Lower lobe of right lung (tissue), 2 donors: Measurements from ENCODE around the gene CUBN. TPM values are rescaled to one million over a fixed set of nuclear protein-coding genes. Genes with fewer than 3 reads are reported as not detected.

ENCODE experiments used
- ATAC-seq, 2 donors: fragments of 200-7000 bp; cut with Tn5 transposase; one replicate each; pipeline ENCODE4 v1.9.1; 2020 to 2022; ENCODE audit warnings: mild to moderate bottlenecking in 2 of 2, moderate library complexity in 2 of 2
- DNase-seq: peaks from one replicate; pipeline ENCODE4 v3.0.0-alpha.2; 2020
- H3K27ac ChIP-seq: fragments of 200-600 bp; one replicate; pipeline ENCODE4 v1.8.0; 2022
- H3K27me3 ChIP-seq: fragments of 200-600 bp; one replicate; pipeline ENCODE4 v1.8.0; 2022; ENCODE audit warnings: low read depth
- H3K36me3 ChIP-seq: fragments of 200-600 bp; one replicate; pipeline ENCODE4 v1.8.0; 2022; ENCODE audit warnings: mild to moderate bottlenecking
- H3K4me1 ChIP-seq: fragments of 200-600 bp; one replicate; pipeline ENCODE4 v1.8.0; 2022
- H3K4me3 ChIP-seq: fragments of 200-600 bp; one replicate; pipeline ENCODE4 v1.8.0; 2022; ENCODE audit warnings: mild to moderate bottlenecking
- H3K9me3 ChIP-seq: fragments of 200-600 bp; one replicate; pipeline ENCODE4 v1.8.0; 2022
- intact Hi-C: fragments of 100-400 bp; cut with DNase I; formaldehyde crosslinking; loops from one replicate; pipeline ENCODE4 v1.11.0; 2022
- total RNA-seq: library from RNA; stranded (reverse); fragmentation: NEBNext Ultra II Directional; extraction: Animal tissue kit (Norgen Biotek cat#: 25700); gene quantifications from one replicate; pipeline ENCODE4 v1.2.1, GENCODE V29; 2021
- TF ChIP-seq, protein P1 (sequence below): fragments of 200-600 bp; IDR thresholded peaks from one replicate; pipeline ENCODE4 v1.8.0; 2022; ENCODE audit warnings: antibody characterized with exemption, mild to moderate bottlenecking
- donor health status: DM: no; HTN: yes; CAD: no; lungs with severe emphysema.

CUBN gene
- total RNA-seq, 1 donor from 2014 or later, result 2.2 TPM

DNA sequence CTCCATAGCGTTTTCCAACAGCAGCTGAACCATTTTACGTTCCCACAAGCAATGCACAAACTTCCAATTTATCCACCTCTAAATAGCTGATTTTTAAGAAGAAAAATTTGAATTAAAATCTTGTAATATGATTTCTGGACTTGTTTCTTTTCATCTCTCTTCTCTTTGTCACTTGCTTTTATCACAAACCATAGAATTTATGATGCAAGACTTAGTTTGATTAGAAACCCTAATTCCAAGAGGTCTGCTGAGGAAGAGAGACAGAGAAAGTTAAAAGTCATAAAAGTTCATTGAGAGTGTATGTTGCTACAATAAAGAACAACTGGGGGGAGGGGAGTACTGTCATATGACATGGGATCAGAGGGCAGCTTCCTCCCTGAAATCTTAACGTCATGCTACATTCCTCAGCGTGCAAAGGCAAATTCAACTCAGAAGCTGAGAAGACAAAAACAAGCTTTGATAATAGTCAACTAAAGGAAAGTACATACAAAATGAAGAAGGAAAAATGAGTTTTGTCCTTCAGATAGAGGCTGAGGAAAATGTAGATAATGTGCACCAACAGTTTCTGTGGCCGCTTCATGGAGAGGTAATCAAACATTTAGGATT, 18.4 kb upstream of the CUBN start:
- H3K4me1 ChIP-seq, result no peaks in the 10 kb centered on the region
- TF ChIP-seq, protein P1, sequence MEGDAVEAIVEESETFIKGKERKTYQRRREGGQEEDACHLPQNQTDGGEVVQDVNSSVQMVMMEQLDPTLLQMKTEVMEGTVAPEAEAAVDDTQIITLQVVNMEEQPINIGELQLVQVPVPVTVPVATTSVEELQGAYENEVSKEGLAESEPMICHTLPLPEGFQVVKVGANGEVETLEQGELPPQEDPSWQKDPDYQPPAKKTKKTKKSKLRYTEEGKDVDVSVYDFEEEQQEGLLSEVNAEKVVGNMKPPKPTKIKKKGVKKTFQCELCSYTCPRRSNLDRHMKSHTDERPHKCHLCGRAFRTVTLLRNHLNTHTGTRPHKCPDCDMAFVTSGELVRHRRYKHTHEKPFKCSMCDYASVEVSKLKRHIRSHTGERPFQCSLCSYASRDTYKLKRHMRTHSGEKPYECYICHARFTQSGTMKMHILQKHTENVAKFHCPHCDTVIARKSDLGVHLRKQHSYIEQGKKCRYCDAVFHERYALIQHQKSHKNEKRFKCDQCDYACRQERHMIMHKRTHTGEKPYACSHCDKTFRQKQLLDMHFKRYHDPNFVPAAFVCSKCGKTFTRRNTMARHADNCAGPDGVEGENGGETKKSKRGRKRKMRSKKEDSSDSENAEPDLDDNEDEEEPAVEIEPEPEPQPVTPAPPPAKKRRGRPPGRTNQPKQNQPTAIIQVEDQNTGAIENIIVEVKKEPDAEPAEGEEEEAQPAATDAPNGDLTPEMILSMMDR, result no peak
- no peaks in the 10 kb centered on the region for H3K27me3 ChIP-seq
- intact Hi-C loops, result no loop called here
- no peak overlapping the region for H3K4me3 ChIP-seq
- H3K36me3 ChIP-seq, result no peaks in the 10 kb centered on the region
- ATAC-seq (no peak), DNase-seq (no peak)
- no peaks in the 10 kb centered on the region for H3K9me3 ChIP-seq
- no peak overlapping the region for H3K27ac ChIP-seq

DNA sequence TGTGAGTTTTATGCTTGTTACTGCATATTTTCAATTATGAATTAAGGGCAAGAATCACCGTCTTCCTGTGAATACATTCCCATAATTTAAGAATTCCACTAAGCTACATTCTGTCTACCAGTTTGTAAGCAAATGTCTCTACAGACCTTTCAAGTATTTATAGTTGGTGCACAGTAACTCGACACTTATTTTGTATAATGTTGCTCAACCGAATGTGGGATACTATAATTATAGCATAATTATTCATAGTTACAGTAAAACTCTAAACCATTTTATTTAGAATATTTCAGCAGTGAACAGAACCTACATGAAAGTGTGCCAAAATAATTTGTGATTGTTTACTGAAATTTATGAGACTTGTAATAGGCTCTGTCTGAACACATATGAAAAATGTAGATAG, 17.3 kb upstream of the CUBN start:
- intact Hi-C loops, result no loop called here
- no peak overlapping the region for H3K4me3 ChIP-seq
- H3K27me3 ChIP-seq, result no peaks in the 10 kb centered on the region
- H3K36me3 ChIP-seq, result no peaks in the 10 kb centered on the region
- no peaks in the 10 kb centered on the region for H3K4me1 ChIP-seq
- no peak overlapping the region for H3K27ac ChIP-seq
- no peak for ATAC-seq
- TF ChIP-seq, protein P1, result no peak
- no peak for DNase-seq
- H3K9me3 ChIP-seq, result no peaks in the 10 kb centered on the region

DNA sequence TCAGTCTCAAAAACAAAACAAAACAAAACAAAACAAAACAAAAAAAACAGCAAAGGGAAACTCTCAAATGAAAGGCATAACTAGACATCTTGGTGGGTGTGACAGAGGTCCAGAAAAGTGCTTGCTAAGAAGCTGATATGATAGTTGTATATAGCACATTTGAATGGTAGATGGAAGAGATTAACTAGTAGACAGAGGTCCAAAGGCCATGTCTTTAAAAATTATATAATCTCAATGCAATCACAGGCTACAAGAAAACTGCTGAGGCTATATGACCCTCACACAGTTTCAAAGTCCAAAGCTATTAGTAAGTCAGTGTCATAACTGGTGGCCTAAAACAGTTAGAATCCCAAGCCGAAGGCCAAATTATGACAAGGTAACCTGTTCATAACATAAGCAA, 15.6 kb upstream of the CUBN start:
- no peaks in the 10 kb centered on the region for H3K36me3 ChIP-seq
- H3K27ac ChIP-seq, result no peak overlapping the region
- intact Hi-C loops, result no loop called here
- TF ChIP-seq, protein P1, result no peak
- no peaks in the 10 kb centered on the region for H3K9me3 ChIP-seq
- H3K4me1 ChIP-seq, result no peaks in the 10 kb centered on the region
- ATAC-seq (no peak), DNase-seq (no peak)
- H3K4me3 ChIP-seq, result no peak overlapping the region
- no peaks in the 10 kb centered on the region for H3K27me3 ChIP-seq

DNA sequence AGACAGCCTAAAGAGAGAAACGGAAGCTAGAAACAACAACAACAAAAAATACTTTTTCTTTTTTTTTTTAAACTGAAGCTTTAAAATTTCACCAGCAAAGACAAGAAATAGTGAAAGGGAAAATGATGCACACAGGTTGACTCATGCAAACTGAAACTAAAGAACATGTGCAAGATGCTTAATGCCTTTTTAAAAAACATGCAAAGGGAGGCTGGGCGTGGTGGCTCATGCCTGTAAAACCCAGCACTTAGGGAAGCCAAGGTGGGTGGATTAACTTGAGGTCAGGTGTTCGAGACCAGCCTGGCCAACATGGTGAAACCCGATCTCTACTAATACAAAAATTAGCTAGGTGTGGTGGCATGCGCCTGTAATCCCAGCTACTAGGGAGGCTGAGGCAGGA, 15.1 kb upstream of the CUBN start:
- ATAC-seq (no peak), DNase-seq (no peak)
- TF ChIP-seq, protein P1, result no peak
- H3K27ac ChIP-seq, result no peak overlapping the region
- no peaks in the 10 kb centered on the region for H3K9me3 ChIP-seq
- intact Hi-C loops, result no loop called here
- no peak overlapping the region for H3K4me3 ChIP-seq
- no peaks in the 10 kb centered on the region for H3K27me3 ChIP-seq
- no peaks in the 10 kb centered on the region for H3K36me3 ChIP-seq
- H3K4me1 ChIP-seq, result no peaks in the 10 kb centered on the region

DNA sequence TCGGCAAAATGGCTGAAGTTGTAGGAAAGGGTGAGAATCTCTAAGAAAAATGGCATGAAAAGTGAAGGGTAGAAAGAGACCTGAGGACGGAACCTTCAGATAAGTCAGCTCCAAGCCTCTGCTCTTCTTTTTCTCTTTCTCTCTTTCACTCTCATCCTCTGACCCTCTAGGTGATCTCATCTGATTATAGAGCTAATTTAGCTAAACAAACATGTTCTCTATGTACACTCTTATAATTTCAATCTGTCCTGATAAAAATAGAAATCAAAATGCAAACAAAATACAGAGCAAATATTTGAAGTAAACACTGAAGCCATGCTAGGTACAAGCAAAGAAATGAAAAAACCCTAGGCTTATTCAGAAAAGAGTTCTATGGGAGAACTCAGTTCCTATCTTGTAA, 14.4 kb upstream of the CUBN start:
- no peak for DNase-seq
- TF ChIP-seq, protein P1, result no peak
- Histone ChIP-seq H3K27me3 (no peaks in the 10 kb centered on the region), H3K9me3 (no peaks in the 10 kb centered on the region), H3K36me3 (no peaks in the 10 kb centered on the region), H3K27ac (no peak overlapping the region), H3K4me1 (no peaks in the 10 kb centered on the region), H3K4me3 (no peak overlapping the region)
- no peak for ATAC-seq
- intact Hi-C loops, result no loop called here
